HG03175 (cell line): ENCODE data around the gene ATG14.
"Not testable (repeated sequence)": the region's sequence is repeated elsewhere in the genome, so short reads cannot be mapped to it uniquely, and the experiment has no call there.

Experiments
- ATAC-seq: cut with Tn5 transposase; IDR thresholded peaks from one replicate; pipeline ENCODE4 v1.9.1; 2021; ENCODE audit warnings: mild to moderate bottlenecking, moderate library complexity; ENCODE audit not compliant: unreplicated experiment

The ATG14 gene

GRCh38 chr14:55352201-55352600, 59.4 kb downstream of the ATG14 start:
- ATAC-seq, result no peak

DNA sequence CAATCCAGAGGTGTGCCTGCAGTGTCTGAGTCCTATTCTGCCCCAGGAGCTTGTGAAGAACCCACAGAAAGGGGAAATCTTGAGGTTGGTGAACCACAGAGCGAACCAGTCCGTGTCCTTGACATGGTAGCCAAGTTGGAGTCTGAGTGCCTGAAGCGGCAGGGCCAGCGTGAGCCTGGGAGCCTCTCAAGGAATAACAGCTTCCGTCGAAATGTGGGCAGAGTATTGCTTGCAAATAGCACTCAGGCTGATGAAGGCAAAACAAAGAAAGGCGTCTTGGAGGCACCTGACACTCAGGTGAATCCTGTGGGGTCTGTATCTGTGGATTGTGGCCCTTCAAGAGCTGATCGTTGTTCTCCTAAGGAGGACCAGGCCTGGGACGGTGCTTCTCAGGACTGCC, 60.5 kb downstream of the ATG14 start:
- no peak for ATAC-seq

GRCh38 chr14:55350461-55350860, 61.2 kb downstream of the ATG14 start:
- ATAC-seq, result no peak

DNA sequence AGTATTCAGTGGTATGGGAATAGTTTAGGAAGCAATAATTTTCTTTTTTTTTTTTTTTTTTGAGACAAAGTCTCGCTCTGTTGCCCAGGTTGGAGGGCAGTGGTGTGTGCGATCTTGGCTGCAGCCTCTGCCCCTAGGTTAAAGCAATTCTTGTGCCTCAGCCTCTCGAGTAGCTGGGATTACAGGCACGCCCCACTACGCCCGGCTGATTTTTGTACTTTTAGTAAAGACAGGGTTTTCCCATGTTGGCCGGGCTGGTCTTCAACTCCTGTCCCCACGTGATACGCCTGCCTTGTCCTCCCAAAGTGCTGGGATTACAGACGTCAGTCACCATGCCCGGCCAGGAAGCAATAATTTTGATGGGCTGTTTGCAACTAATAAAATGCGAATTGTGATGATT, 62.1 kb downstream of the ATG14 start:
- no peak for ATAC-seq

DNA sequence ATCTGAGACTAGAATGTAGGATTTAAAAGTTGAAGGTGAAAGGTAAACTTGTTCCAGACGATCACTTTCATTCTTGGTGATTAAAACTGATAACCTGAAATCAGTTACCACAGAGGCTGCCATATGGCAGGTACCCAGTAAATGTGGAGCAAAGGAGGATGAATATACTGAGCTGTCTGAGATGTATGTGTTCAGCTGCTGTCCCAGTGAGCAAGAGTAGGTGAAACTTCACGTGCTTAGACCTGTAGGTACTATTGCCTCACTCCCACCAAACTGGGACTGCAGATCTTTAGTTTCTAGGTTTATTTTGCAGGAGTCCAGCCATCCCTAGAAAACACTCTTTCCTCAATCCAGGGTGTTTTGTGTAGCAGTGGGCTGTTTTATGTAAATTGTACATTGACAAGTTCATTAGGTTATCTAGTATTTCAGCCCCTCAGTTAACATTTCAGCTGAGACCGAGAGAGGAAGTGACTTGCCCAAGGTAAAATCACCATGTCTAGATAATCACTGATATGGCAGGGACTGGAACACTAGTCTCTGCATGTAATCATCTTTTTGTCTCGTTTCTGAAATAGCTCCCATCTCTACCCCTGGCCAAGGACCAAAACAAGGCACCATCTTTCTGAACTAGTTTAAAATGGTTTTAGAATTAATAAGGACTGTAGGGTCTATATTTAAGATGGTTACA, 62.7 kb downstream of the ATG14 start:
- ATAC-seq, result peak; percentile 53

DNA sequence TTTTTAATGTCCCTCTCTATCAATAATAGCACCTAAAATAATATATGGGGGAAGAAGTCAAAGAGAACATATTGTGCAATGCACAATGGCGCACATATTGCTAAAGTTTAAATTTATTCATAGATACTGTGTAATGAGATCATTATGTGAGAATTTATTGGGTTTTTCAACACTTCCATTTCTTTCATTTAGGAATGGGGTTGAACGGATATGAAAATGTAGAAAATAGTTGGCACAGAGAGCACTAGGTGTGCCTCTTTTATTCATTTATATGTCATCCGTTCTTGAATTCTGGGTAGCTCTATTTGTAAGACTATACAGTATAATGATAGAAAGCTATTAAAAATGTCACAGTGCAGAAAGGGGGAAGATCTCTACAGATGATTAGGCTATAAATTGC, 63.9 kb downstream of the ATG14 start:
- ATAC-seq, result no peak

GRCh38 chr14:55347040-55347439, 64.6 kb downstream of the ATG14 start:
- ATAC-seq, result no peak

GRCh38 chr14:55344582-55345163, 67.0 kb downstream of the ATG14 start:
- ATAC-seq, result not testable (repeated sequence)

- ATAC-seq, result no peak
Measured at GRCh38 chr14:55341781-55342180, 69.8 kb downstream of the ATG14 start.

- ATAC-seq, result no peak
Measured at GRCh38 chr14:55340482-55340881, 71.1 kb downstream of the ATG14 start.

GRCh38 chr14:55339770-55340169, 71.9 kb downstream of the ATG14 start:
- ATAC-seq, result no peak

DNA sequence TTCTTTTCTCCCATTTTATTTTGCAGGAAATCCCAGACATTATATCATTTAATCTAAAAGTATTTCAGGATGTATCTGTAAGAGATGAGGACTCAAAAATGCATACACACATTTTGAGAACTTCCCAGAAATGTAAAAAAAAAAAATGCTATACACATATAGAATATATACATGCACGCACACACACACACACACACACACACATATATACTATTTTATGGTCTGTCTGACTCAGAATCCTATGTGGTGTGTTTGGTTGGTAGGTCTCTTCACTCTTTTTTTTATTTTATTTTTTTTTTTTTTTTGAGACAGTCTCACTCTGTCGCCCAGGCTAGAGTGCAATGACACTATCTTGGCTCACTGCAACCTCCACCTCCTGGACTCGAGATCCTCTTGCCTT, 74.9 kb downstream of the ATG14 start:
- ATAC-seq, result no peak

GRCh38 chr14:55336162-55336561, 75.5 kb downstream of the ATG14 start:
- ATAC-seq, result no peak

GRCh38 chr14:55333711-55334485, 77.7 kb downstream of the ATG14 start:
- peak; percentile 38 for ATAC-seq

DNA sequence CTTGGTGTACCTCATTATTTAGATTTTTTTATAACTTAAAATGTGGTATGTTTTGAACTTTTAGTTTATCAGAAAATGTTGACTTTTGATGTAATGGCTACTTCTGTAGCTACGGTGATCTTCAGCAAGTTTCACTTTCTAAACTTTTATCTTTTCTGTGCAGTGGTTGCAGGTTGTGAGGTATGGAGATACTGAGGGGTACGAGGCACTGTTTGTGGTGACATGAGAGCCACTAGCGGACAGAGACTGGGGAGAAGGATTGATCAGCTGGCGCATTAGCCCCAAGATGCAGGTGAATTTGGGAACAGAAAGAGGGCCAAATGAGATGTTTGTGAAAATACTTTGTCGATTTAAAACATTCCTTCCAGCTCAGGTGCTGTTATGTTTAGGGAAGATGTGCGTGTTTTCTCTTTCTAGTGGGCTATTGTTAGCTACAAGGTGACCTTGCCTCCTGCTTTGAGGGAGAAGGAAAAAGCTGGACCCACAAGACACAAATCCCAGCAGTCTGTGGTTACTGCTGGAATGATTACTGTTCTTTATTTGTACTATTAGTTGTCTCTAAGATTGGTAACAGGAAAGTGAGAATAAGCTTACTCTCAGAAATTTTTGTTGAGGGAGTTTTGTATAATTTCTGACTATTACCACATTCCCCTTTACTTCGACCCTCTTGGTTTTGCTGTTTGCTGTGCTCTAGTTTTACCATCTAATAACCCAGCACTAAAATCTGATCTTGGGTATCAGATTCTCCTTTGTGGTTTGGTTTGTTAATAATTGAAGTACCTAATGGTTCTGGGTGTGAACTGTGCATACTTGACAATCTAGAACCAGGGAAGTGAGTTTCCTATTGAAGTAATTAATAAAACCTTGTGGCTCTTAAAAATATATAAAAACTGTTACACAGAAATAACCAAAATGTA, 78.7 kb downstream of the ATG14 start:
- ATAC-seq, result peak; percentile 49

GRCh38 chr14:55329999-55330710, 81.5 kb downstream of the ATG14 start:
- ATAC-seq, result no peak

- no peak for ATAC-seq
Measured at GRCh38 chr14:55328317-55328716, 83.3 kb downstream of the ATG14 start.

DNA sequence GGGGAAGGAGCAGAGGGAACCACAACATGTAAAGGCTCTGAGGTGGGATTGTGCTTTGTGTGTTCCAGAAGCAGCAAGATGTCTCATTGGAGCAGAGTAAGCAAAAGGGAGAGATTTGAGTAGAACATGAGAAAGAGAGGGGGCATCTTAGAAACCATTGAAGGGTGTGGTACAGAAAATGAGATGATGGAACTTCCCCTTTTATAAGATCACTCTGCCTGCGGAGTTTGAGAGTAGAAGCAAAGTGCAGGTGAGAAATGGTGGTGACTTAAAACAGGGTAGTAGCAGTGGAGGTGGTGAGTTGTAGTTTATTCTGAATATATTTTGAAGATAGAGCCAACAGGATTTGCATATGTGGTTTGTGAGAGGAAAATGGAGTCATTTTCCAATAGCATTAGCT, 84.5 kb downstream of the ATG14 start:
- ATAC-seq, result peak; percentile 69

- no peak for ATAC-seq
Measured at GRCh38 chr14:55324812-55325211, 86.8 kb downstream of the ATG14 start.

GRCh38 chr14:55323910-55324309, 87.7 kb downstream of the ATG14 start:
- no peak for ATAC-seq
